Stimulated activated CD4-positive, alpha-beta T cell treated with anti-CD3 and anti-CD28 coated beads, TNF-alpha, amount 100 ng/mL, for 1 hour (primary cell): ENCODE data around the gene CLDN14.

ENCODE experiments used
- DNase-seq, 3 donors: peaks; one replicate each; pipeline ENCODE4 v3.0.0-alpha.2; 2020; ENCODE audit warnings: low read depth in 3 of 3, low spot score in 1 of 3

Gene CLDN14

GRCh38 chr21:36472377-36472776, 7.5 kb downstream of the CLDN14 start:
- DNase-seq = no peak

GRCh38 chr21:36471254-36471723, 8.6 kb downstream of the CLDN14 start:
- no peak for DNase-seq

- no peak for DNase-seq
Measured at GRCh38 chr21:36470294-36470693, 9.6 kb downstream of the CLDN14 start.

- DNase-seq = no peak
Measured at GRCh38 chr21:36466061-36466511, 13.8 kb downstream of the CLDN14 start.

GRCh38 chr21:36465478-36465877, 14.4 kb downstream of the CLDN14 start:
- DNase-seq = no peak

- no peak for DNase-seq
Measured at GRCh38 chr21:36464590-36464989, 15.3 kb downstream of the CLDN14 start.

GRCh38 chr21:36463991-36464390, 15.9 kb downstream of the CLDN14 start:
- DNase-seq = no peak

GRCh38 chr21:36463204-36463603, 16.7 kb downstream of the CLDN14 start:
- DNase-seq = no peak

- DNase-seq = no peak
Measured at GRCh38 chr21:36461918-36462486, 17.9 kb downstream of the CLDN14 start.

- DNase-seq = no peak
Measured at GRCh38 chr21:36461277-36461917, 18.5 kb downstream of the CLDN14 start.

GRCh38 chr21:36460866-36461265, 19.1 kb downstream of the CLDN14 start:
- no peak for DNase-seq

- no peak for DNase-seq
Measured at GRCh38 chr21:36459098-36459497, 20.8 kb downstream of the CLDN14 start.

GRCh38 chr21:36456729-36457414, 23.1 kb downstream of the CLDN14 start:
- no peak for DNase-seq

GRCh38 chr21:36454706-36455105, 25.2 kb downstream of the CLDN14 start:
- DNase-seq = no peak

- no peak for DNase-seq
Measured at GRCh38 chr21:36454093-36454531, 25.8 kb downstream of the CLDN14 start.

GRCh38 chr21:36452281-36452825, 27.6 kb downstream of the CLDN14 start:
- DNase-seq = no peak

GRCh38 chr21:36451506-36451905, 28.4 kb downstream of the CLDN14 start:
- DNase-seq = no peak

- no peak for DNase-seq
Measured at GRCh38 chr21:36450511-36450910, 29.4 kb downstream of the CLDN14 start.

GRCh38 chr21:36446301-36446700, 33.6 kb downstream of the CLDN14 start:
- no peak for DNase-seq

GRCh38 chr21:36441715-36442114, 38.2 kb downstream of the CLDN14 start:
- no peak for DNase-seq

- no peak for DNase-seq
Measured at GRCh38 chr21:36437745-36438128, 42.2 kb downstream of the CLDN14 start.
